Renal pelvis (tissue), 12 donors: ENCODE measurements around the gene NRAS. TPM values are rescaled to one million over a fixed set of nuclear protein-coding genes. Genes with fewer than 3 reads are reported as not detected.
"Not testable (repeated sequence)": the region's sequence is repeated elsewhere in the genome, so short reads cannot be mapped to it uniquely, and the experiment has no call there.

Experiments
- DNase-seq: peaks from one replicate; pipeline ENCODE4 v3.0.0-alpha.2; 2013
- long read RNA-seq, 16 experiments: transcript quantifications; one replicate each; lab custom pipeline, GENCODE V29; 2026
- polyA plus RNA-seq, 3 donors: library from polyadenylated mRNA; unstranded; fragments of 120-200 nt; gene quantifications; one replicate each; pipeline ENCODE4 v1.2.1, GENCODE V29; 2013; ENCODE audit not compliant: insufficient read length in 3 of 3

Gene NRAS
- 10 to 100 TPM; 55.2 to 67.4 (median 65.2) TPM for polyA plus RNA-seq
- long read RNA-seq, donor 1, full-length matches to known transcripts, result 37 of 37 reads
- long read RNA-seq, donor 1, partial matches to known transcripts, result 0 of 37 reads
- long read RNA-seq, donor 1, other reads (novel, unspliced or antisense), result 0 of 37 reads
- long read RNA-seq, donor 2, full-length matches to known transcripts, result 48 of 48 reads
- long read RNA-seq, donor 2, partial matches to known transcripts, result 0 of 48 reads
- long read RNA-seq, donor 2, other reads (novel, unspliced or antisense), result 0 of 48 reads
- long read RNA-seq, donor 3, full-length matches to known transcripts, result 45 of 56 reads
- long read RNA-seq, donor 3, partial matches to known transcripts, result 11 of 56 reads
- long read RNA-seq, donor 3, other reads (novel, unspliced or antisense), result 0 of 56 reads
- long read RNA-seq, donor 4, full-length matches to known transcripts, result 17 of 17 reads
- long read RNA-seq, donor 4, partial matches to known transcripts, result 0 of 17 reads
- long read RNA-seq, donor 4, other reads (novel, unspliced or antisense), result 0 of 17 reads
- long read RNA-seq, donor 5, full-length matches to known transcripts, result 30 of 37 reads
- long read RNA-seq, donor 5, partial matches to known transcripts, result 7 of 37 reads
- long read RNA-seq, donor 5, other reads (novel, unspliced or antisense), result 0 of 37 reads
- long read RNA-seq, donor 6, full-length matches to known transcripts, result 57 of 57 reads
- long read RNA-seq, donor 6, partial matches to known transcripts, result 0 of 57 reads
- long read RNA-seq, donor 6, other reads (novel, unspliced or antisense), result 0 of 57 reads
- long read RNA-seq, donor 7, full-length matches to known transcripts, result 55 of 68 reads
- long read RNA-seq, donor 7, partial matches to known transcripts, result 13 of 68 reads
- long read RNA-seq, donor 7, other reads (novel, unspliced or antisense), result 0 of 68 reads
- long read RNA-seq, donor 8, full-length matches to known transcripts, result 21 of 26 reads
- long read RNA-seq, donor 8, partial matches to known transcripts, result 5 of 26 reads
- long read RNA-seq, donor 8, other reads (novel, unspliced or antisense), result 0 of 26 reads
- long read RNA-seq, donor 9, full-length matches to known transcripts, result 61 of 72 reads
- long read RNA-seq, donor 9, partial matches to known transcripts, result 11 of 72 reads
- long read RNA-seq, donor 9, other reads (novel, unspliced or antisense), result 0 of 72 reads
- long read RNA-seq, donor 10, full-length matches to known transcripts, result 62 of 62 reads
- long read RNA-seq, donor 10, partial matches to known transcripts, result 0 of 62 reads
- long read RNA-seq, donor 10, other reads (novel, unspliced or antisense), result 0 of 62 reads
- long read RNA-seq, donor 11, full-length matches to known transcripts, result 45 of 50 reads
- long read RNA-seq, donor 11, partial matches to known transcripts, result 5 of 50 reads
- long read RNA-seq, donor 11, other reads (novel, unspliced or antisense), result 0 of 50 reads
- long read RNA-seq, donor 12, full-length matches to known transcripts, result 72 of 80 reads
- long read RNA-seq, donor 12, partial matches to known transcripts, result 8 of 80 reads
- long read RNA-seq, donor 12, other reads (novel, unspliced or antisense), result 0 of 80 reads
- long read RNA-seq, donor 13, full-length matches to known transcripts, result 35 of 45 reads
- long read RNA-seq, donor 13, partial matches to known transcripts, result 10 of 45 reads
- long read RNA-seq, donor 13, other reads (novel, unspliced or antisense), result 0 of 45 reads
- long read RNA-seq, donor 14, result 0 reads
- long read RNA-seq, donor 15, full-length matches to known transcripts, result 56 of 56 reads
- long read RNA-seq, donor 15, partial matches to known transcripts, result 0 of 56 reads
- long read RNA-seq, donor 15, other reads (novel, unspliced or antisense), result 0 of 56 reads
- long read RNA-seq, donor 16, full-length matches to known transcripts, result 57 of 72 reads
- long read RNA-seq, donor 16, partial matches to known transcripts, result 15 of 72 reads
- long read RNA-seq, donor 16, other reads (novel, unspliced or antisense), result 0 of 72 reads

GRCh38 chr1:114716304-114717170 lies at the start of gene NRAS:
Gene NRAS (minus strand): TSS chr1:114716771. CDS start chr1:114716160, 611 bp downstream.
- DNase-seq, result peak; percentile 94

GRCh38 chr1:114764689-114765088 lies 48.1 kb upstream of the NRAS start:
- DNase-seq, result no peak

GRCh38 chr1:114758256-114758832 lies 41.8 kb upstream of the NRAS start:
- no peak for DNase-seq

- DNase-seq, result peak; percentile 98
Measured at GRCh38 chr1:114757455-114758255, 41.1 kb upstream of the NRAS start, which contains the start of gene CSDE1. Gene CSDE1 (minus strand): TSS chr1:114757984. CDS start chr1:114739890, 18,094 bp downstream.

- DNase-seq, result no peak
Measured at GRCh38 chr1:114756949-114757454, 40.4 kb upstream of the NRAS start.

GRCh38 chr1:114756009-114756892 lies 39.7 kb upstream of the NRAS start:
- no peak for DNase-seq

- no peak for DNase-seq
Measured at GRCh38 chr1:114755006-114755931, 38.7 kb upstream of the NRAS start.

- not testable (repeated sequence) for DNase-seq
Measured at GRCh38 chr1:114753702-114754101, 37.1 kb upstream of the NRAS start.

GRCh38 chr1:114753143-114753542 lies 36.6 kb upstream of the NRAS start:
- no peak for DNase-seq

- peak; percentile 12 for DNase-seq
Measured at GRCh38 chr1:114750780-114751179, 34.2 kb upstream of the NRAS start.

- DNase-seq, result no peak
Measured at GRCh38 chr1:114749835-114750234, 33.3 kb upstream of the NRAS start.

- no peak for DNase-seq
Measured at GRCh38 chr1:114746450-114747121, 30.0 kb upstream of the NRAS start.

GRCh38 chr1:114745291-114745690 lies 28.7 kb upstream of the NRAS start:
- no peak for DNase-seq

- DNase-seq, result no peak
Measured at GRCh38 chr1:114741963-114742746, 25.6 kb upstream of the NRAS start.
